Keratinocyte (primary cell): Measurements from ENCODE around the gene SERPINB11. TPM values are rescaled to one million over a fixed set of nuclear protein-coding genes. Genes with fewer than 3 reads are reported as not detected.

ENCODE experiments used
- DNase-seq: peaks from one replicate; pipeline ENCODE4 v3.0.0-alpha.2; 2011; ENCODE audit warnings: low read depth, missing footprints, low spot score
- FAIRE-seq: peaks from 2 replicates; lab custom pipeline; 2011; peaks lifted over from hg19 to GRCh38; lab: Jason Lieb, UNC
- H2AFZ ChIP-seq: 2 replicates; pipeline ENCODE4 v1.6.0; 2012; ENCODE audit warnings: low read length, control low read depth, inconsistent platforms; ENCODE audit not compliant: control insufficient read depth
- H3K27ac ChIP-seq: 2 replicates; pipeline ENCODE4 v1.5.1; 2011; ENCODE audit warnings: low read length; ENCODE audit not compliant: control insufficient read depth, insufficient read depth
- H3K27me3 ChIP-seq: 3 replicates; pipeline ENCODE4 v1.6.0; 2011; ENCODE audit warnings: low read length; ENCODE audit not compliant: control insufficient read depth, insufficient read depth; ENCODE audit errors: extremely low read depth
- H3K36me3 ChIP-seq, 2 experiments: 2 replicates in 1 of 2; 3 replicates in 1 of 2; pipeline ENCODE4 v1.5.1; 2011; ENCODE audit warnings: low read length in 2 of 2, mild to moderate bottlenecking in 1 of 2; ENCODE audit not compliant: control insufficient read depth in 2 of 2, insufficient read depth in 2 of 2; ENCODE audit errors: extremely low read depth in 1 of 2
- H3K4me1 ChIP-seq: 3 replicates; pipeline ENCODE4 v1.5.1; 2011; ENCODE audit warnings: low read length; ENCODE audit not compliant: control insufficient read depth, insufficient read depth; ENCODE audit errors: extremely low read depth
- H3K4me2 ChIP-seq: 3 replicates; pipeline ENCODE4 v1.6.0; 2011; ENCODE audit warnings: low read depth, low read length; ENCODE audit not compliant: control insufficient read depth, insufficient read depth; ENCODE audit errors: extremely low read depth
- H3K4me3 ChIP-seq, 3 experiments: fragments of 200-600 bp in 1 of 3; sonication (generic) in 1 of 3; 2 replicates in 2 of 3; 3 replicates in 1 of 3; pipeline ENCODE4 v1.5.1; 2011 to 2016; ENCODE audit warnings: low read length in 3 of 3, mild to moderate bottlenecking in 3 of 3, control low read depth in 2 of 3, inconsistent platforms in 1 of 3, low read depth in 1 of 3, mixed read lengths in 1 of 3, mixed run types in 1 of 3, moderate library complexity in 1 of 3; ENCODE audit not compliant: control insufficient read depth in 2 of 3, insufficient read depth in 2 of 3; ENCODE audit errors: extremely low read depth in 1 of 3
- H3K79me2 ChIP-seq: 2 replicates; pipeline ENCODE4 v1.6.0; 2012; ENCODE audit warnings: low read length; ENCODE audit not compliant: control insufficient read depth, insufficient read depth
- H3K9ac ChIP-seq: 3 replicates; pipeline ENCODE4 v1.6.0; 2011; ENCODE audit warnings: low read length; ENCODE audit not compliant: control insufficient read depth, insufficient read depth; ENCODE audit errors: extremely low read depth
- H3K9me1 ChIP-seq: 3 replicates; pipeline ENCODE4 v1.6.0; 2011; ENCODE audit warnings: low read length; ENCODE audit not compliant: control insufficient read depth, insufficient read depth; ENCODE audit errors: extremely low read depth
- H3K9me3 ChIP-seq: 2 replicates; pipeline ENCODE4 v1.5.1; 2012; ENCODE audit warnings: low read depth, low read length; ENCODE audit not compliant: control insufficient read depth
- H4K20me1 ChIP-seq: 3 replicates; pipeline ENCODE4 v1.6.0; 2011; ENCODE audit warnings: low read length; ENCODE audit not compliant: control insufficient read depth, insufficient read depth; ENCODE audit errors: extremely low read depth
- CTCF ChIP-seq, 3 experiments: IDR thresholded peaks in 1 of 3; conservative IDR thresholded peaks in 1 of 3; optimal IDR thresholded peaks in 1 of 3; 2 replicates in 2 of 3; 3 replicates in 1 of 3; pipeline versions ENCODE3 to v1.5.1; 2011; ENCODE audit warnings: low read length in 3 of 3, mild to moderate bottlenecking in 3 of 3, moderate library complexity in 2 of 3, control low read depth in 1 of 3, inconsistent platforms in 1 of 3; ENCODE audit not compliant: insufficient read depth in 2 of 3; ENCODE audit errors: extremely low read depth in 1 of 3
- EZH2 ChIP-seq: IDR thresholded peaks from one replicate; pipeline ENCODE4 v1.6.1; 2012; ENCODE audit warnings: inconsistent platforms, mild to moderate bottlenecking, low read length, moderate library complexity
- dilution Hi-C: fragments of 300-500 bp; cut with MboI; formaldehyde crosslinking; loops from one replicate; pipeline ENCODE4 v1.7.0; 2020; ENCODE audit warnings: low sequenced_read_pairs; ENCODE audit not compliant: extremely low pct_ligation_motif_present
- polyA plus RNA-seq, 5 experiments: library from polyadenylated mRNA; depleted of rRNA in 3 of 5; stranded (reverse) in 3 of 5; stranded (forward) in 1 of 5; unstranded in 1 of 5; fragments of >200 nt; gene quantifications; 1 replicate in 1 of 5; 2 replicates in 3 of 5; 3 replicates in 1 of 5; pipeline versions ENCODE4 v1.2.1 to v1.2.3, GENCODE V29; 2011 to 2012; ENCODE audit warnings: missing spikeins in 2 of 5, low read depth in 1 of 5, low replicate concordance in 1 of 5

The SERPINB11 gene
- polyA plus RNA-seq, 1 donor (not counting 4 experiments of a cell fraction or from before 2014, with no cell fraction given) = not detected

DNA sequence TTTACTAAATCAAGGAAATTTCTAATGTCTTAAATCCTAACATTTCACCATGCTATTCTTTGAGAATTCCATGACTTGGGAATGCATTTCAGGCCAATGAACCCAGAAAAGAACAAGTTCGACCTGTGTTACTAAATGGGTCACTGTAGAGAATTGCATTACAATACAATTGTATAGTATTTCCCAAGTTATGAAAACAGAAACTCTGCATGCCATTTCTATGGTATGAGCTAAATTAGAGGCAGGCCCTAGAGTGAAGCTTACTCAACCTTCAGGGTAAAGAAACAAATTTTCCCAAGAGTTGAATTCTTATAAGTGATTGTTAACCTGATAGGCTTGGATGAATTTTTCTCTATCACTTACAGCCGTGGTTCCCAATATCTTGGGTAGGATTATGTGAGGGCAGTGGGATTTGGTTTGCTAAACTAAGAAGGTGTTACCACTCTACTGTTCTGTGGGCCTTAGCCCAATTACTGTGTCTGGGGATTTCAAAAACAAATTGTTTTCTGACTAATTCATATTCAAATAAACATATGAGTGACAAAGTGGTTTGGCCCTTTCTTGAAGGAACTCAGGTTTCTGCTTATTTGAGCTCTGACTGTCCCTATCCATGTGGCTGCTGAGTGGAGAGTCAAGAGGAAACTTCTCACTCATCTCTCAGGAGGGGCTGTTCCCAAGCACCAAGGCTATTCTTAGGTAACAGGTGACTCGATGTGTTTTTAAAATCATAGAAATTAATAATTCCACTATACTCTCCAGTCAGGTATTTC is 61.3 kb downstream of the SERPINB11 start:
- no peak overlapping the region for H3K4me2 ChIP-seq

DNA sequence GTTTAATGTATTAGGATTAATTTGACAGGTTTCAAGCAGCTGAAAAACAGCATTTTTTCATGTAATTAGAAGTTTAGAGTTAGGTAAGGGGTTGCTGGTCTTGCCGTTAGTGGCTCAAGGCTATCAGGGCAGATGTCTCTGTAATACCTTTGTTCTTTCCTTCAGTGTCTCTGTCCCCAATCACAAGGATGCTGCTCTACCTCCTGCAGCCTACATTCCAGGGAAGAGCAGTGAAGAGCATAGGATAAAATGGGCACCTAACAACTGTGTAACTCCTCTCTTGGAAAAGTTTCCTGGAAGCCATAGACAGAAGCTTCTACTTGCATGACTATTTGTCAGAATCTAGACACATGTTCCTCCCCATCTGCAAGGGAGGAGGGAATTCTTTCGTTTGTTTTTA is 63.1 kb downstream of the SERPINB11 start:
- no peaks in the 10 kb centered on the region for H4K20me1 ChIP-seq

More for the DNA sequence above, 61.3 kb downstream of the SERPINB11 start:
- no peaks in the 10 kb centered on the region for H3K27me3 ChIP-seq
- FAIRE-seq = no peak
- H2AFZ ChIP-seq = no peak overlapping the region
- no peak overlapping the region for H3K4me3 ChIP-seq
- no peaks in the 10 kb centered on the region for H3K36me3 ChIP-seq
- no peaks in the 10 kb centered on the region for H4K20me1 ChIP-seq
- H3K9ac ChIP-seq = no peak overlapping the region
- no peak overlapping the region for H3K27ac ChIP-seq
- H3K79me2 ChIP-seq = no peaks in the 10 kb centered on the region
- H3K9me3 ChIP-seq = peaks cover 4% of the 10 kb centered on the region
- DNase-seq = no peak
- H3K4me1 ChIP-seq = peaks cover 23% of the 10 kb centered on the region
- TF ChIP-seq CTCF (optimal IDR thresholded peaks at IDR 0.05 in 1 of 3, IDR thresholded peaks at IDR 0.05 in 1 of 3, conservative IDR thresholded peaks at IDR 0.05 in 1 of 3; ENCODE audit: extremely low read depth in 1 of 3, insufficient read depth in 2 of 3, low read length in 3 of 3) = no peak
- no peak for TF ChIP-seq EZH2
- no peaks in the 10 kb centered on the region for H3K9me1 ChIP-seq
- dilution Hi-C loops = no loop called here

More for the DNA sequence above, 63.1 kb downstream of the SERPINB11 start:
- H3K9ac ChIP-seq = no peak overlapping the region
- no peak for TF ChIP-seq CTCF (optimal IDR thresholded peaks at IDR 0.05 in 1 of 3, IDR thresholded peaks at IDR 0.05 in 1 of 3, conservative IDR thresholded peaks at IDR 0.05 in 1 of 3; ENCODE audit: extremely low read depth in 1 of 3, insufficient read depth in 2 of 3, low read length in 3 of 3)
- TF ChIP-seq EZH2 = no peak
- H2AFZ ChIP-seq = no peak overlapping the region
- FAIRE-seq (no peak), DNase-seq (no peak)
- H3K4me1 ChIP-seq = peaks cover 23% of the 10 kb centered on the region
- no peak overlapping the region for H3K4me3 ChIP-seq
- no peaks in the 10 kb centered on the region for H3K9me3 ChIP-seq
- no peaks in the 10 kb centered on the region for H3K27me3 ChIP-seq
- dilution Hi-C loops = no loop called here
- H3K36me3 ChIP-seq = no peaks in the 10 kb centered on the region
- H3K9me1 ChIP-seq = no peaks in the 10 kb centered on the region
- no peak overlapping the region for H3K27ac ChIP-seq
- H3K79me2 ChIP-seq = no peaks in the 10 kb centered on the region
- H3K4me2 ChIP-seq = no peak overlapping the region

Other genes starting within 250 kb of the SERPINB11 start
- 473 to 1,046 TPM (median 833 TPM) in 3 replicates for gene SERPINB5, start 226.0 kb upstream of the SERPINB11 start, polyA plus RNA-seq
- 0.05 to 0.21 TPM (median 0.10 TPM) in 3 replicates for gene SERPINB12, start 160.6 kb upstream of the SERPINB11 start, polyA plus RNA-seq
- gene SERPINB13, start 115.6 kb upstream of the SERPINB11 start, polyA plus RNA-seq = 15.5 to 69.8 TPM (median 44.6 TPM) in 3 replicates
- gene SERPINB4, start 58.7 kb upstream of the SERPINB11 start, polyA plus RNA-seq = 0.52 to 4.7 TPM (median 2.4 TPM) in 3 replicates
- gene SERPINB3, start 41.1 kb upstream of the SERPINB11 start, polyA plus RNA-seq = 3.8 to 26.8 TPM (median 12.7 TPM) in 3 replicates
- gene SERPINB7, start 72.5 kb downstream of the SERPINB11 start, polyA plus RNA-seq = 293 to 589 TPM (median 408 TPM) in 3 replicates
- 555 to 1,052 TPM (median 733 TPM) in 3 replicates for gene SERPINB2, start 184.7 kb downstream of the SERPINB11 start, polyA plus RNA-seq
- 4.2 to 10.1 TPM (median 5.8 TPM) in 3 replicates for gene SERPINB10, start 205.0 kb downstream of the SERPINB11 start, polyA plus RNA-seq
- gene HMSD, start 246.3 kb downstream of the SERPINB11 start, polyA plus RNA-seq = 0.64 to 1.2 TPM (median 0.94 TPM) in 3 replicates